T-cell (primary cell): ENCODE data around the gene KIF5A. TPM values are rescaled to one million over a fixed set of nuclear protein-coding genes. Genes with fewer than 3 reads are reported as not detected.

Experiments used
- ATAC-seq, 4 experiments: fragments of 200-7000 bp in 3 of 4; fragments of 150-1000 bp in 1 of 4; cut with Tn5 transposase; replicated peaks in 1 of 4; 1 replicate in 3 of 4; 2 replicates in 1 of 4; pipeline ENCODE4 v1.10.0; 2021; ENCODE audit warnings: moderate library complexity in 3 of 4, mild to moderate bottlenecking in 2 of 4, moderate number of reproducible peaks in 1 of 4
- CTCF ChIA-PET, 2 donors: fragments of 300-600 bp; sonication (Branson Sonifier 250); formaldehyde crosslinking; loops; one replicate each; lab custom pipeline; 2022; ENCODE audit warnings: antibody characterized with exemption in 2 of 2; lab: Charles Lee
- POLR2A ChIA-PET, 2 donors: fragments of 300-600 bp; sonication (Branson Sonifier 250); formaldehyde crosslinking; loops; one replicate each; lab custom pipeline; 2022; ENCODE audit warnings: antibody characterized with exemption in 2 of 2; lab: Charles Lee
- DNase-seq, 35 experiments: peaks; one replicate each; pipeline versions ENCODE4 v3.0.0 to v3.0.0-alpha.2; 2013 to 2023
- H3K27ac ChIP-seq: one replicate; pipeline ENCODE4 v1.5.1; 2013; ENCODE audit warnings: low read length
- H3K27me3 ChIP-seq, 2 experiments: replicated peaks in 1 of 2; 1 replicate in 1 of 2; 2 replicates in 1 of 2; pipeline versions ENCODE4 v1.6.1 to v1.7.0; 2013; ENCODE audit warnings: low read length in 1 of 2, mixed read lengths in 1 of 2; ENCODE audit not compliant: control insufficient read depth in 2 of 2, insufficient read depth in 2 of 2; ENCODE audit errors: extremely low read depth in 1 of 2
- H3K36me3 ChIP-seq, 2 donors: 1 replicate in 1 of 2; 2 replicates in 1 of 2; pipeline versions ENCODE4 v1.6.1 to v1.7.0; 2013; ENCODE audit warnings: low read length in 1 of 2; ENCODE audit not compliant: control insufficient read depth in 2 of 2, insufficient read depth in 1 of 2; ENCODE audit errors: extremely low read depth in 1 of 2
- H3K4me1 ChIP-seq, 2 experiments: 1 replicate in 1 of 2; 2 replicates in 1 of 2; pipeline versions ENCODE4 v1.6.1 to v1.7.0; 2013; ENCODE audit warnings: low read length in 2 of 2, mixed read lengths in 1 of 2; ENCODE audit not compliant: insufficient read depth in 2 of 2, control insufficient read depth in 1 of 2; ENCODE audit errors: extremely low read depth in 1 of 2
- H3K4me3 ChIP-seq, 2 donors: 1 replicate in 1 of 2; 2 replicates in 1 of 2; pipeline versions ENCODE4 v1.5.1 to v1.7.0; 2013; ENCODE audit warnings: mild to moderate bottlenecking in 2 of 2, low read length in 1 of 2, moderate library complexity in 1 of 2; ENCODE audit not compliant: control insufficient read depth in 1 of 2; ENCODE audit errors: extremely low read depth in 1 of 2
- H3K9me3 ChIP-seq: 2 replicates; pipeline ENCODE4 v1.7.0; 2013
- H3K27ac Mint-ChIP-seq, 2 donors: one replicate each; pipeline ENCODE4 v1.8.0; 2020 to 2021; ENCODE audit warnings: mild to moderate bottlenecking in 2 of 2, mixed read lengths in 2 of 2
- H3K27me3 Mint-ChIP-seq, 2 donors: one replicate each; pipeline ENCODE4 v1.8.0; 2021 to 2022; ENCODE audit warnings: mixed read lengths in 2 of 2
- H3K36me3 Mint-ChIP-seq: one replicate; pipeline ENCODE4 v1.8.0; 2021; ENCODE audit warnings: mixed read lengths
- H3K4me1 Mint-ChIP-seq, 3 donors: one replicate each; pipeline ENCODE4 v1.8.0; 2020 to 2022; ENCODE audit warnings: mixed read lengths in 3 of 3, mild to moderate bottlenecking in 1 of 3
- H3K4me3 Mint-ChIP-seq, 3 donors: one replicate each; pipeline ENCODE4 v1.8.0; 2020 to 2022; ENCODE audit warnings: mild to moderate bottlenecking in 3 of 3, mixed read lengths in 3 of 3, moderate library complexity in 3 of 3
- H3K9me3 Mint-ChIP-seq, 3 donors: one replicate each; pipeline ENCODE4 v1.8.0; 2020 to 2022; ENCODE audit warnings: mixed read lengths in 3 of 3
- WGBS: methylation state at CpG from one replicate; pipeline ENCODE4 v1.1.5; 2013; ENCODE audit warnings: missing lambda C conversion rate; ENCODE audit not compliant: insufficient coverage; 5-methylcytosine and 5-hydroxymethylcytosine counted together
- total RNA-seq, 35 experiments: library from RNA in 6 of 35; stranded (reverse) in 6 of 35; fragments of 120-200 nt in 1 of 35; gene quantifications; one replicate each; pipeline versions ENCODE4 v1.2.1 to v1.2.4 and lab custom pipeline; 2013 to 2026

Gene KIF5A
- total RNA-seq, 5 donors from 2014 or later (not counting 1 experiment from before 2014, with no cell fraction given), result 0.83 to 1.8 (median 0.92) TPM

DNA sequence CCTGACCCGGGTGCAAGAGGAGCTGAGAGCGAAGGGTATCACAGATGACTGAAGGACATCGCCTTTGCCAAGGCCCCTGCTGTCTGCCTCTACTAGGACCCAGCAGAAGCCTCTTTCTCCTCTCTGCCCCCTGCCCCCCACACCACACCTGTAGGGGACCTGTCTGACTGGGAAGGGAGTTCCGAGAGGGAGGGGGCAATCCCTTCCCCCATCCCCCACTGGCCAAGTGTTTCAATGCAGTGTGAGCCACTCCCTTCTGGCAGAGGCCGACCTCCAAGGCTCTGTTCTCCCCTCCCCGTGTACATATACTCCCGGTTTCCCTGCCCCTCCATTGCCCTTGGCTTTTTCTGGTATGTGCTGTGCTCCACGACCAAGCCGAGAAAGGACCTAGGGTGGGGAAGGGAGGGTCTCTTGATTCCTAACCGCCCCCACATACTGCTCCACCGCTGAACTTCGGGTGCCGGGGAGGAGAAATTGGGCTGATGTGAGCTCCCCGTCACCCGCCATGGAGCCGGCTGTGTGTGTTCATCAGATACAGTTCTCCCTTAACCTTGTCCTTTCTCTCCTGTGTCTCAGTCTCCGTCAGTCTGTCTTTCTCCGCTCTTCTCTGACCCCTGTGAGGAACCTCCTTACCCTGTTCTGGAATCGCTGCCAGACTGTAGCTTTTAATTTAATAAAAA, 59.4 kb downstream of the KIF5A start:
- CTCF ChIA-PET, result interaction anchor here (0.6 to 0.7 kb wide), 3 partner anchors 26 to 132 kb away, joined by 3 to 8 read pairs (median 4); no protein-coding TSS in a partner anchor
- Histone ChIP-seq H3K9me3 (no peaks in the 10 kb centered on the region), H3K4me1 (peaks cover 8 to 33% of the 10 kb centered on the region in 2 experiments), H3K4me3 (no peak overlapping the region), H3K36me3 (no peaks in the 10 kb centered on the region), H3K27me3 (peaks cover 2 to 42% of the 10 kb centered on the region in 2 experiments), H3K27ac (no peak overlapping the region)
- Mint-ChIP-seq H3K36me3 (no peaks in the 10 kb centered on the region), H3K4me3 (no peak overlapping the region), H3K9me3 (no peaks in the 10 kb centered on the region), H3K27ac (no peak overlapping the region), H3K27me3 (peaks cover 9 to 22% of the 10 kb centered on the region in 2 donors), H3K4me1 (peaks cover 20 to 31% (median 29%) of the 10 kb centered on the region in 3 donors)
- no peak for ATAC-seq
- DNase-seq, result no peak
- WGBS, result 88% methylated on average over 4 of the region's 19 CpGs
- POLR2A ChIA-PET, result interaction anchor here in 1 of 2 donors (0.7 kb wide), 1 partner anchor 78 kb away, joined by 4 read pairs; no protein-coding TSS in a partner anchor

DNA sequence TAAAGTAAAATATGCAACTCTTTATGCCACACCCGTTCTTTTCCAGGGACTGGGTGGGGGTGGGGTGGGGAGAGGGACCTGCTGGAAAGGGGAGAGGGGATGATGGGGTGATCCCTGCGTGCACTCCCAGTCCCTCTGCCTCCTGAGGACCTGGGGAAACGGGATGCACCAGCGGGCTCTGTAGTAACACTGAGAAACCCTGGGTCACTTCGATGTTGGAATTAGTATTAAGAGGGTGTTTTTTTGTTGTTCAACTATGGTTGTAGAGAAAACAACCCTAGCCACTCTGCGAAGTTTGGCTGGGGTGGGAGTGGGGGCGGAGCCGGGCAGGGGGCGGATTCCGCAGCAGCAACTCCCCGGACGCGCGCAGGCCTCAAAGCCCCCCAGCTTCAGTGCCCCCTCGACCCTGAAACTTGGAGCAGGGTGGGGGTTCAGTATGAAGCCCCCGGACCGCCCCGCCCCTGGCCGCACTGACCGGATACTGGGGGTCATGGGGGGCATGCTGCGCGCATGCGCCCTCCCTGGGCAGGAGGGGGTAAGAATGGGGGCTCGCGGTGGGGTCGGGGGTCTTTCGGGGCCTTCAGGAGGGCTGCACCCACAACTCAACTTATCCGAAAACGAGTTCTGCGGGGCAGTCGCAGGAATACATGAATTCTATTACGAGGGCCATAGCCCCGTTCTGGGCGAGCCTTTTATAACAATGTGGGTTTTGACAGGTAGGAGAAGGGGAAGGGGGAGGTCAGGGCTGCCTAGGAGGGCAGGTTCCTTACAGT, 60.1 kb downstream of the KIF5A start:
- no peak for DNase-seq
- Mint-ChIP-seq H3K4me3 (peak overlapping the region; percentile 74 to 78 (median 75)), H3K27me3 (peaks cover 9 to 26% of the 10 kb centered on the region in 2 donors), H3K4me1 (peaks cover 18 to 25% (median 23%) of the 10 kb centered on the region in 3 donors), H3K36me3 (no peaks in the 10 kb centered on the region), H3K9me3 (no peaks in the 10 kb centered on the region), H3K27ac (no peak overlapping the region)
- no peak overlapping the region for H3K27ac ChIP-seq
- no peaks in the 10 kb centered on the region for H3K36me3 ChIP-seq
- no peak for ATAC-seq
- H3K4me3 ChIP-seq, result no peak overlapping the region
- 63% methylated on average over 12 of the region's 34 CpGs for WGBS
- no peaks in the 10 kb centered on the region for H3K9me3 ChIP-seq
- ChIA-PET POLR2A (interaction anchor here in 1 of 2 donors (0.7 kb wide), 1 partner anchor 78 kb away, joined by 4 read pairs; no protein-coding TSS in a partner anchor), CTCF (interaction anchor here (0.6 to 0.7 kb wide), 2 partner anchors 27 to 133 kb away, joined by 3 to 8 read pairs; no protein-coding TSS in a partner anchor)
- H3K27me3 ChIP-seq, result peaks cover 2 to 46% of the 10 kb centered on the region in 2 experiments
- peaks cover 8 to 28% of the 10 kb centered on the region in 2 experiments for H3K4me1 ChIP-seq

DNA sequence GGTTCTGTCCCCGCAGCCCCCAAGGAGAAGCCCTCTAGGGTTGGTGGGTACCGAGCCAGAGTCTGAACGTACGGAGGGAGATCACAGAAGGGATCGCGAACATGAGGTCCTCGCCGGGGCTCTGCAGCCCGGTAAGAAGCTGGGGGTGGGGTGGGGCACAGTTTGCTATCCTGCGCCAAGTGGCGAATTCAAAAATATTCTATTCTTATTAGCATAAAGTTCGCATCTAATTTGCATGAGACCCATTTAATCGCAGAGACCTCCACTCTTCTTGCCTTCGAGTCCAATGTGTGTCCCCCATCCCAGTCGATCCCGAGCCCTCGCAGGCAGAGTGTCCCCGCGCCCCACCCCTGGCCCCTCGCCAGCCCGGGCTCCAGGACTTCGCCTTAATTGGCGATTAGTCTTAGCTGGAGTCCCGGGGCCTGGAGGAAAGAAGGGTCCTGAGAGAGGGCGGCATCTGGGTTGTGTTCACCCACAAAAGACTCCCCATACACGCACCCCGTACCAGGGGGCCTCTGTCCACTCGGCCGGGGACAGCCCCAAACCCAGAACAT, 60.8 kb downstream of the KIF5A start:
- CTCF ChIA-PET, result interaction anchor here (0.5 to 1.3 kb wide), 4 partner anchors 10 to 27 kb away, joined by 3 to 7 read pairs (median 4); no protein-coding TSS in a partner anchor
- H3K36me3 ChIP-seq, result no peaks in the 10 kb centered on the region
- H3K4me1 ChIP-seq, result peaks cover 3 to 21% of the 10 kb centered on the region in 2 experiments
- peaks cover 2 to 53% of the 10 kb centered on the region in 2 experiments for H3K27me3 ChIP-seq
- peak overlapping the region; percentile 53 to 62 for H3K4me3 ChIP-seq
- POLR2A ChIA-PET, result no interaction called here
- ATAC-seq (peak in 2 of 4 experiments; percentile 39 to 57), DNase-seq (peak in 2 of 35 experiments; percentile 11 to 31)
- H3K9me3 Mint-ChIP-seq, result no peaks in the 10 kb centered on the region
- peak overlapping the region; percentile 74 to 78 (median 75) for H3K4me3 Mint-ChIP-seq
- H3K36me3 Mint-ChIP-seq, result no peaks in the 10 kb centered on the region
- no peak overlapping the region for H3K27ac Mint-ChIP-seq
- WGBS, result 5% methylated on average over 9 of the region's 29 CpGs
- H3K27ac ChIP-seq, result no peak overlapping the region
- peaks cover 13 to 19% (median 17%) of the 10 kb centered on the region in 3 donors for H3K4me1 Mint-ChIP-seq
- peaks cover 9 to 26% of the 10 kb centered on the region in 2 donors for H3K27me3 Mint-ChIP-seq
- no peaks in the 10 kb centered on the region for H3K9me3 ChIP-seq

DNA sequence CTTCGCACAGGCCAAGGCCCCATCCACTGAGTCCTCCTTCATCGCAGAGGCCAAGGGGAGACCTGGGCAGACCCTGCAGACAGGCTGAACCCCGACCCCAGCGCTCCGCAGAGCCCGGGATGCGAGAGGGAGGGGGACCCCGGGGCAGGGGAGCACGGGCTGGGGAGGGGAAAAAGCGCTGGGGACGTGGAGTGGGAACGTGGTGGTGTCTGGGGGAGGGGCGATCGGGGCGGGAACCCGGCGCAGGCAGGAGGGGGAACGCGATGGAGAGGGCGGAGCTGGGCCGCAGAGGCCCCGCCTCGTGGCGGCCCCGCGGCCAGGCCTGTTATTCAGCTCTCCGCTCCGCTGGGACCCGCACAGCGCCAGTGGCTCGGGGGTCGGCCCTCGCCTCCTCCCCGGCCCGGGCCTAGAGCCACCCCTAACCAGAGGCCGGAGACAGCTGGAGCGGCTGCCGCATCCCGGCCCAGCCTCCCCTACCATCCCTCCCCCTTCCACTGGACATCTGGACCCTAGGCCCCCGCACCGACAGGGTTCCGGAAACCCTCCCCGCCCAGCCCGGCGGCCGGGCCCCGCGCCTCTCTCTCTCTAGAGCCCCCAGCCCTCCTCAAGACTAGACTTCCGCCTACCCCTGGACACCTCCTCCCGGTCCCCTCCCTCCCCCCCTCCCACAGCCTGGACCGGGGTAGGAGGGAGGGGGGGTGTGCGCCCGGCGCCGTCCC, 61.4 kb downstream of the KIF5A start, which contains the start of gene ARHGEF25:
ARHGEF25 (plus strand) TSS at position 328 of the 719 bp plus-strand sequence. CDS start 460 bp downstream, outside the sequence.
- H3K9me3 ChIP-seq, result no peaks in the 10 kb centered on the region
- ATAC-seq, result peak; percentile 69 to 79 (median 71)
- H3K36me3 ChIP-seq, result no peaks in the 10 kb centered on the region
- H3K4me3 Mint-ChIP-seq, result peak within 1 kb of the TSS; percentile 74 to 78 (median 75)
- H3K4me1 Mint-ChIP-seq, result peaks cover 10 to 15% (median 13%) of the 10 kb centered on the region in 3 donors
- no peaks in the 10 kb centered on the region for H3K9me3 Mint-ChIP-seq
- WGBS, result 2% methylated on average over 29 of the region's 55 CpGs
- H3K27me3 Mint-ChIP-seq, result peaks cover 13 to 29% of the 10 kb centered on the region in 2 donors
- H3K4me3 ChIP-seq, result peak within 1 kb of the TSS; percentile 53 to 62
- H3K4me1 ChIP-seq, result peaks cover 2 to 19% of the 10 kb centered on the region in 2 experiments
- POLR2A ChIA-PET, result no interaction called here
- no peak within 1 kb of the TSS for H3K27ac ChIP-seq
- DNase-seq, result peak in 8 of 35 experiments; percentile 20 to 54 (median 40)
- peaks cover 2 to 59% of the 10 kb centered on the region in 2 experiments for H3K27me3 ChIP-seq
- CTCF ChIA-PET, result interaction anchor here (0.5 to 1.3 kb wide), 4 partner anchors 9 to 28 kb away, joined by 3 to 7 read pairs (median 4); no protein-coding TSS in a partner anchor
- no peaks in the 10 kb centered on the region for H3K36me3 Mint-ChIP-seq
- peak within 1 kb of the TSS in 1 of 2 donors; percentile 74 for H3K27ac Mint-ChIP-seq

DNA sequence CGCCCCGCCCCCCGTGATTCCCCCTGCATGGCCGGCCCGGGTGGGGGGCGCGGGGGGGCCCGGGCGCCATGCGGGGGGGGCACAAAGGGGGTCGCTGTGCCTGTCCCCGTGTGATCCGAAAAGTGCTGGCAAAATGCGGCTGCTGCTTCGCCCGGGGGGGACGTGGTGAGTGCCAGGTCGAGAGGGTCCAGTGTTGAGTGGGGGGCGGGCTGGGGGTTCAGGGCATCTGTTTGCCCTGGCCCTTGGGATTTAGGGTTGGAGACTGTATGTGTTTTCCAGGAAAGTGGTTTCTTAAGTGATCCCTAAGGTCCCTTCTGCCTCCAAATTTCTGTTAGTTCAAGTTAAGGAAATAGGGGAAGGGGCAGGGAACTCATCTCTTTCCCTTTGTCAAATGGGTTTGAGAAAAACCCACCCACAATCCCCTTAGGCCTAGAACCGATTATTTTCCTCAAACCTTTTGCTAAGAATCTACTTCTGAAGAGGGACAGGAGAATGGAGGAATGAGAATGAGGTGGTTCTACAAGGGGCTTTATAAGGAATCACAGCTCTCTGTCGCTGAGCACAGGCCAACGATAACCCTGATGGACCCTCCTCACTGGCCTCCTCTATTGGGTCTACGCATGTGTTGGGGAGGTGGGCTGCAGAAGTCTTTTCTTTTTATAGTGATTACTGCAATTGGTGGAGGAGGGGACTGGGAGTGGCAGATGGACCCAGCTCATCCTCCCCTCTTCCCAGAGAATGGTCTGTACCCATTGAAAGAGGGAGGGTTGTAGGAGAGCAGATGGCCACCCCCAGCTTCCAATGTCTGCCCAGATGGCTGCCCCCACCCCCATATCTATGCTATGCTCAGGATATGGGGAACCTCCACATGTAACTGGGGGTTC, 62.2 kb downstream of the KIF5A start:
- peak overlapping the region; percentile 61 to 68 (median 66) for H3K4me3 Mint-ChIP-seq
- no peak overlapping the region for H3K27ac ChIP-seq
- H3K36me3 ChIP-seq, result no peaks in the 10 kb centered on the region
- peaks cover 2 to 63% of the 10 kb centered on the region in 2 experiments for H3K27me3 ChIP-seq
- ATAC-seq, result no peak
- H3K27me3 Mint-ChIP-seq, result peaks cover 21 to 35% of the 10 kb centered on the region in 2 donors
- peaks cover 2 to 19% of the 10 kb centered on the region in 2 experiments for H3K4me1 ChIP-seq
- POLR2A ChIA-PET, result no interaction called here
- H3K9me3 Mint-ChIP-seq, result no peaks in the 10 kb centered on the region
- peak overlapping the region in 1 of 2 donors; percentile 53 for H3K4me3 ChIP-seq
- peaks cover 8 to 14% (median 10%) of the 10 kb centered on the region in 3 donors for H3K4me1 Mint-ChIP-seq
- H3K36me3 Mint-ChIP-seq, result no peaks in the 10 kb centered on the region
- no peaks in the 10 kb centered on the region for H3K9me3 ChIP-seq
- CTCF ChIA-PET, result interaction anchor here (0.8 to 1.3 kb wide), 2 partner anchors 8 to 26 kb away, joined by 4 to 6 read pairs; no protein-coding TSS in a partner anchor
- no peak for DNase-seq
- H3K27ac Mint-ChIP-seq, result peak overlapping the region in 1 of 2 donors; percentile 74
- 22% methylated on average over 8 of the region's 23 CpGs for WGBS
